Bronchial epithelial cell (primary cell): ENCODE data around the gene ABR. TPM values are rescaled to one million over a fixed set of nuclear protein-coding genes. Genes with fewer than 3 reads are reported as not detected.
"Not testable (repeated sequence)": the region's sequence is repeated elsewhere in the genome, so short reads cannot be mapped to it uniquely, and the experiment has no call there.

ENCODE experiments used
- DNase-seq: peaks from one replicate; pipeline ENCODE4 v3.0.0-alpha.2; 2010; ENCODE audit warnings: low read depth
- FAIRE-seq: peaks from 2 replicates; lab custom pipeline; 2011; peaks lifted over from hg19 to GRCh38; lab: Jason Lieb, UNC
- H3K27me3 ChIP-seq: 2 replicates; pipeline ENCODE4 v1.5.1; 2011; ENCODE audit warnings: low read length; ENCODE audit not compliant: control insufficient read depth, insufficient read depth
- H3K36me3 ChIP-seq: 2 replicates; pipeline ENCODE4 v1.5.1; 2011; ENCODE audit warnings: low read length; ENCODE audit not compliant: control insufficient read depth, insufficient read depth
- H3K4me3 ChIP-seq: 2 replicates; pipeline ENCODE4 v1.5.1; 2011; ENCODE audit warnings: mild to moderate bottlenecking, low read depth, low read length, control low read depth
- CTCF ChIP-seq: IDR thresholded peaks from 2 replicates; pipeline ENCODE4 v1.5.1; 2011; ENCODE audit warnings: mild to moderate bottlenecking, moderate library complexity, low read length, control low read depth, inconsistent platforms; ENCODE audit not compliant: insufficient read depth, severe bottlenecking
- total RNA-seq: library from RNA; depleted of rRNA; stranded (reverse); fragments of >200 nt; gene quantifications from 2 replicates; pipeline ENCODE4 v1.2.1, GENCODE V29; 2014

The ABR gene
- total RNA-seq, 1 donor from 2014 or later, result 18.7 TPM

GRCh38 chr17:1054656-1055055, 125.1 kb downstream of the ABR start:
- FAIRE-seq, result no peak
- Histone ChIP-seq H3K27me3 (no peaks in the 10 kb centered on the region), H3K4me3 (no peak overlapping the region), H3K36me3 (peaks cover 29% of the 10 kb centered on the region)
- TF ChIP-seq CTCF, result no peak
- DNase-seq, result no peak

- Histone ChIP-seq H3K27me3 (no peaks in the 10 kb centered on the region), H3K36me3 (peaks cover 32% of the 10 kb centered on the region)
- no peak for FAIRE-seq
Observed at GRCh38 chr17:1053661-1054360, 126.0 kb downstream of the ABR start.

DNA sequence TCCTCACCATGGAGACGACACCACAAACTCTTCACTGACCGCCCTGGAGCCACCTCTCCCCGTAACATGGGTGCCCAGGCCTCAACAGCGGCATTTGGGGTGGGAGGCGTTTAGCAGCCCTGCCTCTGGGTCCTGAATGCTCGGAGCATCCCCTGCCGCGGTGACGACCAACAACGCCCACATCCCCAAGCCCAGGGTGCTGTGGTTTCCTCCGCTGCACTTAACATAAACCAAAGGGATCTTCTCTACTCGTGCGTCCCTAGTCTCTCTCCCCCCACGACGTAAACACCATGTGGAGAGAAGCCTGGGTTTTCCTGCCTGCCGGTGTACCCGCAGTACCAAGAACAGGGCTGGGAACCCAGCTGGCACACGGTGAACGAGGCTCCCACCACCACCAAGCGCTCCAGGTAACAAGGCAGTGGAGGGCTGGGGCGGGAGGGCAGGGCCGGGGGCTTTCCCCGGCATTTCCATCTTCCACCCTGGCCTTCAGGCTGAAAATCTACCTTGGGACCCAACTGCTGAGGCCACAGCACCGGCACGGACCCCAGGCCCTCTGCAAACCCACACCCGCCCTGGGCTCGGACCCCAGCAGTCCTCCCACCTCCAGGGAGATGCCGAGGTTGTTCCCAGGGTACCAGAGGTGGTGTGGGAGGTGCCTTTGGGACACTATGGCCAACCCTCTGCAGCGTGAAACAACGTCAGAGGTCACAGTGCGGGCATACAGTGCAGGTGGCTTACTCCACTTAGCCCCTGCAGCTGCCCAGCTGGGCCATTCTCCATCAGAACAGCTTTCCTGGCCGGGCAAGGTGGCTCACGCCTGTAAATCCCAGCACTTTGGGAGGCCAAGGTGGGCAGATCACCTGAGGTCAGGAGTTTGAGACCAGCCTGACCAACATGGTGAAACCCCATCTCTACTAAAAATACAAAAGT, 128.5 kb downstream of the ABR start:
- DNase-seq (no peak), FAIRE-seq (no peak)
- TF ChIP-seq CTCF, result no peak
- peaks cover 27% of the 10 kb centered on the region for H3K36me3 ChIP-seq
- no peak overlapping the region for H3K4me3 ChIP-seq
- H3K27me3 ChIP-seq, result no peaks in the 10 kb centered on the region

More at GRCh38 chr17:1053661-1054360, 126.0 kb downstream of the ABR start:
- H3K4me3 ChIP-seq, result no peak overlapping the region
- no peak for TF ChIP-seq CTCF
- DNase-seq, result no peak

- no peak for FAIRE-seq
- H3K4me3 ChIP-seq, result no peak overlapping the region
- TF ChIP-seq CTCF, result no peak
- peaks cover 25% of the 10 kb centered on the region for H3K36me3 ChIP-seq
- DNase-seq, result no peak
- no peaks in the 10 kb centered on the region for H3K27me3 ChIP-seq
Observed at GRCh38 chr17:1050246-1050995, 129.4 kb downstream of the ABR start.

- TF ChIP-seq CTCF, result no peak
- Histone ChIP-seq H3K36me3 (peaks cover 21% of the 10 kb centered on the region), H3K27me3 (no peaks in the 10 kb centered on the region), H3K4me3 (no peak overlapping the region)
- DNase-seq (no peak), FAIRE-seq (no peak)
Observed at GRCh38 chr17:1049446-1050225, 130.1 kb downstream of the ABR start.

GRCh38 chr17:1048516-1049115, 131.2 kb downstream of the ABR start:
- not testable (repeated sequence) for FAIRE-seq, H3K4me3 ChIP-seq, DNase-seq, H3K27me3 ChIP-seq
- H3K36me3 ChIP-seq, result peaks cover 15% of the 10 kb centered on the region
